Endodermal cell (in vitro differentiated cells): Measurements from ENCODE around the gene TMEM183A. TPM values are rescaled to one million over a fixed set of nuclear protein-coding genes. Genes with fewer than 3 reads are reported as not detected.
"Not testable (repeated sequence)": the region's sequence is repeated elsewhere in the genome, so short reads cannot be mapped to it uniquely, and the experiment has no call there.

Source experiments
- DNase-seq: peaks from one replicate; pipeline ENCODE4 v3.0.0-alpha.2; 2017
- H3K27ac ChIP-seq: 2 replicates; pipeline ENCODE4 v1.5.1; 2013; ENCODE audit warnings: mild to moderate bottlenecking, low read depth, low read length, moderate library complexity
- H3K27me3 ChIP-seq: 2 replicates; pipeline ENCODE4 v1.6.1; 2013; ENCODE audit warnings: mild to moderate bottlenecking, low read length, moderate library complexity; ENCODE audit not compliant: insufficient read depth, control insufficient read depth, poor library complexity, severe bottlenecking
- H3K36me3 ChIP-seq: 2 replicates; pipeline ENCODE4 v1.7.0; 2013; ENCODE audit warnings: mild to moderate bottlenecking, low read length, moderate library complexity; ENCODE audit not compliant: control insufficient read depth, insufficient read depth
- H3K4me1 ChIP-seq: one replicate; pipeline ENCODE4 v1.7.0; 2013; ENCODE audit warnings: low read length; ENCODE audit not compliant: control insufficient read depth, insufficient read depth
- H3K4me3 ChIP-seq: 2 replicates; pipeline ENCODE4 v1.5.1; 2013; ENCODE audit warnings: mild to moderate bottlenecking, low read length, moderate library complexity
- H3K9ac ChIP-seq: 2 replicates; pipeline ENCODE4 v1.6.1; 2013; ENCODE audit warnings: mild to moderate bottlenecking, low read length, moderate library complexity; ENCODE audit not compliant: poor library complexity, severe bottlenecking; ENCODE audit errors: extremely low read depth
- H3K9me3 ChIP-seq: 2 replicates; pipeline ENCODE4 v1.6.1; 2013; ENCODE audit warnings: mild to moderate bottlenecking, low read length, moderate library complexity; ENCODE audit not compliant: control insufficient read depth
- H3K27ac Mint-ChIP-seq: 2 replicates; pipeline ENCODE4 v1.8.0; 2020; ENCODE audit warnings: mixed read lengths
- H3K27me3 Mint-ChIP-seq: 2 replicates; pipeline ENCODE4 v1.8.0; 2021; ENCODE audit warnings: mild to moderate bottlenecking, mixed read lengths; ENCODE audit not compliant: insufficient read depth
- H3K36me3 Mint-ChIP-seq: 2 replicates; pipeline ENCODE4 v1.8.0; 2020; ENCODE audit warnings: low read depth, mixed read lengths
- H3K4me1 Mint-ChIP-seq: 2 replicates; pipeline ENCODE4 v1.8.0; 2020; ENCODE audit warnings: mixed read lengths
- H3K4me3 Mint-ChIP-seq: 2 replicates; pipeline ENCODE4 v1.8.0; 2020; ENCODE audit warnings: mild to moderate bottlenecking, moderate library complexity, mixed read lengths
- H3K9me3 Mint-ChIP-seq: 2 replicates; pipeline ENCODE4 v1.8.0; 2020; ENCODE audit warnings: mild to moderate bottlenecking, mixed read lengths
- WGBS, 2 experiments: methylation state at CpG; one replicate each; pipeline versions ENCODE4 v1.1.5 to v1.1.7; 2013; ENCODE audit warnings: missing lambda C conversion rate in 2 of 2, mixed read lengths in 1 of 2; ENCODE audit not compliant: insufficient coverage in 1 of 2, insufficient read length in 1 of 2; 5-methylcytosine and 5-hydroxymethylcytosine counted together
- total RNA-seq, 2 donors: library from RNA; stranded (reverse); fragmentation: NEBNext Ultra II Directional in 1 of 2; extraction: Animal tissue kit (Norgen Biotek cat#: 25700) in 1 of 2; gene quantifications; 2 replicates in 1 of 2; 3 replicates in 1 of 2; pipeline ENCODE4 v1.2.1, GENCODE V29; 2021
- TF ChIP-seq, protein P1 (sequence below): fragments of 200-600 bp; sonication (generic); conservative IDR thresholded peaks from 2 replicates; pipeline ENCODE4 v1.5.0; 2021; ENCODE audit warnings: antibody characterized with exemption, mild to moderate bottlenecking

Gene TMEM183A
- total RNA-seq, 2 donors from 2014 or later: 88.9 to 89.7 TPM

DNA sequence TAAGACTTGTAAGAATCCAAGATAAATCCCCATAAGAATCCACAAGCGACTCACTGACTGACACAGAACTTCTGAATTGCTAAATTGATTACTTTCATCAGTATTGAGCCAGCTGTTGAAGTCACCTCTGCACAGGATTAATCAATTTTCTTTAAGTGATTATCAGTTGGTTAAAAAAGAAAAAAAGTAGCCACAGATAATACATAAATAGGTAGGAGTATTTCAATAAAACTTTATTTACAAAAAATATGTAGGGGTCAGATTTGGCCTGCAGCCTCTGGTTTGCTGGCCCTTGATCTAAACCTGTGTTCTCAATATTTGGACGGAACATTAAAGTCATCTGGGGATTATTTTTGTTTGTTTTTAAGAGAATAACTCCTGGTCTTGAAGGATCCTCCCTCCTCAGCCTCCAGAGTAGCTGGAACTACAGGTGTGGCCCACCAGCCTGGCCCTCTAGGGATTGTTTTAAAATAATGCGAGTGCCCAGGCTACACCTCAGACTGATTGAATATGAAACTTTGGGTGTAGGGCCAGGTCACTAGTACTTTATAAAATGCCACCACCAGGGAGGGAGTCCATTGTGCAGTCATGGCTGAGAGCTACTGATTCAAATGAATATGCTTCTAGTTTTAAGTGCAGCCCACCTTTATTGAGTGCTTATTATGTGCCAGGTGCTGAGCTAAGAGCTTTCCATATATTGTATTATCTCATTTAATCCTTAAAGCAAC is 6.8 kb upstream of the TMEM183A start:
- 92 to 98% methylated on average over 2 to 3 of the region's 3 CpGs for WGBS, 2 experiments
- no peak for DNase-seq
- TF ChIP-seq, protein P1, sequence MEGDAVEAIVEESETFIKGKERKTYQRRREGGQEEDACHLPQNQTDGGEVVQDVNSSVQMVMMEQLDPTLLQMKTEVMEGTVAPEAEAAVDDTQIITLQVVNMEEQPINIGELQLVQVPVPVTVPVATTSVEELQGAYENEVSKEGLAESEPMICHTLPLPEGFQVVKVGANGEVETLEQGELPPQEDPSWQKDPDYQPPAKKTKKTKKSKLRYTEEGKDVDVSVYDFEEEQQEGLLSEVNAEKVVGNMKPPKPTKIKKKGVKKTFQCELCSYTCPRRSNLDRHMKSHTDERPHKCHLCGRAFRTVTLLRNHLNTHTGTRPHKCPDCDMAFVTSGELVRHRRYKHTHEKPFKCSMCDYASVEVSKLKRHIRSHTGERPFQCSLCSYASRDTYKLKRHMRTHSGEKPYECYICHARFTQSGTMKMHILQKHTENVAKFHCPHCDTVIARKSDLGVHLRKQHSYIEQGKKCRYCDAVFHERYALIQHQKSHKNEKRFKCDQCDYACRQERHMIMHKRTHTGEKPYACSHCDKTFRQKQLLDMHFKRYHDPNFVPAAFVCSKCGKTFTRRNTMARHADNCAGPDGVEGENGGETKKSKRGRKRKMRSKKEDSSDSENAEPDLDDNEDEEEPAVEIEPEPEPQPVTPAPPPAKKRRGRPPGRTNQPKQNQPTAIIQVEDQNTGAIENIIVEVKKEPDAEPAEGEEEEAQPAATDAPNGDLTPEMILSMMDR: no peak
- Histone ChIP-seq H3K4me1 (no peaks in the 10 kb centered on the region), H3K27ac (no peak overlapping the region), H3K36me3 (no peaks in the 10 kb centered on the region), H3K9ac (no peak overlapping the region), H3K4me3 (no peak overlapping the region), H3K27me3 (peaks cover 25% of the 10 kb centered on the region), H3K9me3 (no peaks in the 10 kb centered on the region)
- Mint-ChIP-seq H3K27ac (no peak overlapping the region), H3K4me3 (no peak overlapping the region), H3K4me1 (peaks cover 12% of the 10 kb centered on the region), H3K27me3 (peaks cover 13% of the 10 kb centered on the region), H3K36me3 (no peaks in the 10 kb centered on the region), H3K9me3 (peaks cover 3% of the 10 kb centered on the region)

DNA sequence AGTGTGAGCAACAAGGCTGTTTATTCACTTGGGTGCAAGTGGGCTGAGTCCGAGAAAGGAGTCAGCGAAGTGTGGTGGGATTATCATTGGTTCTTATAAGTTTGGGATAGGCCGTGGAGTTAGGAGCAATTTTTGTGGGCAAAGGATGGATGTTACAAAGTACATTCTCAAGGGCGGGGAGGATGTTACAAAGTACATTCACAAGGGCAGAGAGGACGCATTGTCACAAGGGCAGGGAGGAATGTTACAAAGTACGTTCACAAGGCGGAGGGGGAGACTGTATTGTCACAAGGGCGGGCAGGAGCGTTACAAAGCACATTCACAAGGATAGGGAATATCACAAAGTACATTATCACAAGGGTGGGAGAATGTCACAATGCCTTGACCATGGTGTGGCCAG is 5.2 kb upstream of the TMEM183A start:
- peaks cover 8% of the 10 kb centered on the region for H3K27me3 Mint-ChIP-seq
- Histone ChIP-seq H3K36me3 (no peaks in the 10 kb centered on the region), H3K4me3 (no peak overlapping the region), H3K27ac (no peak overlapping the region), H3K9ac (no peak overlapping the region), H3K9me3 (no peaks in the 10 kb centered on the region), H3K27me3 (peaks cover 12% of the 10 kb centered on the region), H3K4me1 (no peaks in the 10 kb centered on the region)
- no peak for DNase-seq
- peaks cover 3% of the 10 kb centered on the region for H3K9me3 Mint-ChIP-seq
- 94 to 98% methylated on average over 7 to 9 of the region's 9 CpGs for WGBS, 2 experiments
- H3K27ac Mint-ChIP-seq: no peak overlapping the region
- H3K36me3 Mint-ChIP-seq: no peaks in the 10 kb centered on the region
- TF ChIP-seq, protein P1: no peak
- H3K4me3 Mint-ChIP-seq: no peak overlapping the region
- H3K4me1 Mint-ChIP-seq: peaks cover 23% of the 10 kb centered on the region

DNA sequence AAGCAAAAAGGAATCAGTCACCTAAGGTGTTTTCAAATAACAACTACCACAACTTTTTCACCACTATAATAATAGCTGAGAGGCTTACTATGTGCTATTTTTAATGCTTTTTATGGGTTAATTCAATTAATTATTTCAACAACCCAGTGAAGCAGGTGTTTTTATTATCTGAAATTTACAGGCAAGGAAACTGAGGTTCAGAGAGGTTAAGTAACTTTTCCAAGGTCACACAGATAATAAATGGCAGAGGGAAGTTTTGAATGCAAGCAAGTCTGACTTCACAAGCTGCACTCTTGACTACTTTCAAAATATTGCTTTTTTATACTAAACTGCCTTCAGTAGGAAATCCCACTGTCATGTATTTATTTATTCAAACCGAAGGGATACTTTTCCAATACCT is 4.2 kb upstream of the TMEM183A start:
- no peak overlapping the region for H3K27ac ChIP-seq
- H3K27me3 ChIP-seq: peaks cover 3% of the 10 kb centered on the region
- H3K4me1 ChIP-seq: no peaks in the 10 kb centered on the region
- H3K4me3 ChIP-seq: no peak overlapping the region
- Mint-ChIP-seq H3K36me3 (no peaks in the 10 kb centered on the region), H3K4me1 (peaks cover 23% of the 10 kb centered on the region), H3K4me3 (no peak overlapping the region), H3K27ac (no peak overlapping the region), H3K9me3 (peaks cover 3% of the 10 kb centered on the region), H3K27me3 (peaks cover 3% of the 10 kb centered on the region)
- DNase-seq: no peak
- TF ChIP-seq, protein P1: no peak
- no peak overlapping the region for H3K9ac ChIP-seq
- no peaks in the 10 kb centered on the region for H3K9me3 ChIP-seq
- H3K36me3 ChIP-seq: no peaks in the 10 kb centered on the region
- WGBS, 2 experiments: 63 to 91% methylated on average over 1 of the region's 1 CpG

DNA sequence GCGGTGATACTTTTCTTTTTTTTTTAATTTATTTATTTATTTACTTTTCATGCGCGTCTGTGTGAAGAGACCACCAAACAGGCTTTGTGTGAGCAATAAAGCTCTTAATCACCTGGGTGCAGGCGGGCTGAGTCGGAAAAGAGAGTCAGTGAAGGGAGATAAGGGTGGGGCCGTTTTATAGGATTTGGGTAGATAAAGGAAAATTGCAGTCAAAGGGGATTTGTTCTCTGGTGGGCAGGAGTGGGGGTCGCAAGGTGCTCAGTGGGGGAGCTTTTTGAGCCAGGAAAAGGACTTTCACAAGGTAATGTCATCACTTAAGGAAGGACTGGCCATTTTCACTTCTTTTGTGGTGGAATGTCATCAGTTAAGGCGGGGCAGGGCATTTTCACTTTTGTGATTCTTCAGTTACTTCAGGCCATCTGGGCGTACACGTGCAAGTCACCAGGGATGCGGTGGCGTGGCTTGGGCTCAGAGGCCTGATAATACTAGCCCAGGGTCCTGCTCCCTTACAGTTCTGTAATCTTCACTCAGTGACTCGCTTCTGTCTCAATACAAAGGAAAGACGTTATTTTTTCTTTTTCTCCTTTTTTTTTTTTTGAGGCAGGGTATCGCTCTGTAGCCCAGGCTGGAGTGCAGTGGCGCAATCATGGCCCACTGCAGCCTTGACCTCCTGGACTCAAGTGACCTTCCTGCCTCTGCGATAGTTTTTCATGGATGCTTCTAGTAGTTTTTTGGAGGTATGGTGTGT is 1.6 kb upstream of the TMEM183A start:
- H3K27me3 Mint-ChIP-seq, H3K27me3 ChIP-seq, H3K9me3 ChIP-seq, H3K9me3 Mint-ChIP-seq, H3K4me1 ChIP-seq, H3K27ac ChIP-seq: not testable (repeated sequence)
- Histone ChIP-seq H3K36me3 (peaks cover 21% of the 10 kb centered on the region), H3K4me3 (peak overlapping the region; percentile 98), H3K9ac (peak overlapping the region; percentile 95)
- peaks cover 26% of the 10 kb centered on the region for H3K4me1 Mint-ChIP-seq
- 48 to 80% methylated on average over 10 to 16 of the region's 17 CpGs for whole genome bisulfite sequencing, 2 experiments
- peaks cover 17% of the 10 kb centered on the region for H3K36me3 Mint-ChIP-seq
- H3K4me3 Mint-ChIP-seq: peak overlapping the region; percentile 93
- DNase-seq: peak; percentile 74
- peak overlapping the region; percentile 98 for H3K27ac Mint-ChIP-seq
